Naive thymus-derived CD4-positive, alpha-beta T cell (primary cell): ENCODE results near the gene SLC22A13. TPM values are rescaled to one million over a fixed set of nuclear protein-coding genes. Genes with fewer than 3 reads are reported as not detected.

Experiments
- ATAC-seq: fragments of 150-1000 bp; cut with Tn5 transposase; 2 replicates; pipeline ENCODE4 v1.10.0; 2021; ENCODE audit warnings: mild to moderate bottlenecking, moderate library complexity
- CTCF ChIA-PET: fragments of 350-600 bp; sonication (Branson Sonifier 250); formaldehyde crosslinking; loops from one replicate; lab custom pipeline; 2021; ENCODE audit warnings: antibody characterized with exemption; lab: Charles Lee
- POLR2A ChIA-PET: fragments of 350-600 bp; sonication (Branson Sonifier 250); formaldehyde crosslinking; loops from one replicate; lab custom pipeline; 2021; ENCODE audit warnings: antibody characterized with exemption, inconsistent platforms; lab: Charles Lee
- DNase-seq, 9 donors: peaks; one replicate each; pipeline versions ENCODE4 v3.0.0 to v3.0.0-alpha.2; 2020 to 2022; ENCODE audit warnings: mixed read lengths in 1 of 9
- H3K27ac ChIP-seq: one replicate; pipeline ENCODE4 v1.7.0; 2013; ENCODE audit warnings: mild to moderate bottlenecking, low read depth, low read length, moderate library complexity
- H3K27me3 ChIP-seq, 2 donors: one replicate each; pipeline ENCODE4 v1.7.0; 2013; ENCODE audit warnings: low read length in 2 of 2, mild to moderate bottlenecking in 2 of 2, moderate library complexity in 2 of 2; ENCODE audit not compliant: control insufficient read depth in 2 of 2, insufficient read depth in 2 of 2
- H3K36me3 ChIP-seq, 3 experiments: 1 replicate in 2 of 3; 2 replicates in 1 of 3; pipeline ENCODE4 v1.7.0; 2013; ENCODE audit warnings: low read length in 3 of 3, mild to moderate bottlenecking in 3 of 3, moderate library complexity in 1 of 3; ENCODE audit not compliant: insufficient read depth in 3 of 3, control insufficient read depth in 2 of 3
- H3K4me1 ChIP-seq, 2 donors: one replicate each; pipeline ENCODE4 v1.7.0; 2013; ENCODE audit warnings: low read length in 2 of 2, mild to moderate bottlenecking in 2 of 2, moderate library complexity in 1 of 2; ENCODE audit not compliant: control insufficient read depth in 2 of 2, insufficient read depth in 2 of 2
- H3K4me3 ChIP-seq: 2 replicates; pipeline ENCODE4 v1.7.0; 2013; ENCODE audit warnings: mild to moderate bottlenecking, low read length
- H3K9me3 ChIP-seq, 3 experiments: 1 replicate in 2 of 3; 2 replicates in 1 of 3; pipeline ENCODE4 v1.7.0; 2013; ENCODE audit warnings: low read length in 3 of 3; ENCODE audit not compliant: control insufficient read depth in 2 of 3
- H3K27ac Mint-ChIP-seq, 9 donors: one replicate each; pipeline ENCODE4 v1.8.0; 2020 to 2022; ENCODE audit warnings: mixed read lengths in 9 of 9, mild to moderate bottlenecking in 8 of 9, moderate library complexity in 5 of 9, inconsistent platforms in 2 of 9
- H3K27me3 Mint-ChIP-seq, 5 donors: one replicate each; pipeline ENCODE4 v1.8.0; 2021 to 2022; ENCODE audit warnings: mixed read lengths in 5 of 5, mild to moderate bottlenecking in 1 of 5
- H3K36me3 Mint-ChIP-seq, 5 donors: one replicate each; pipeline ENCODE4 v1.8.0; 2020 to 2022; ENCODE audit warnings: mixed read lengths in 5 of 5, mild to moderate bottlenecking in 3 of 5, inconsistent platforms in 1 of 5
- H3K4me1 Mint-ChIP-seq, 7 donors: one replicate each; pipeline ENCODE4 v1.8.0; 2020 to 2022; ENCODE audit warnings: mixed read lengths in 7 of 7, mild to moderate bottlenecking in 3 of 7, inconsistent platforms in 1 of 7
- H3K4me3 Mint-ChIP-seq, 10 donors: one replicate each; pipeline ENCODE4 v1.8.0; 2020 to 2022; ENCODE audit warnings: mild to moderate bottlenecking in 10 of 10, mixed read lengths in 10 of 10, moderate library complexity in 6 of 10, inconsistent platforms in 2 of 10
- H3K9me3 Mint-ChIP-seq, 11 donors: one replicate each; pipeline ENCODE4 v1.8.0; 2020 to 2022; ENCODE audit warnings: mixed read lengths in 11 of 11, mild to moderate bottlenecking in 4 of 11, inconsistent platforms in 1 of 11, moderate library complexity in 1 of 11
- intact Hi-C, 2 donors: fragments of 100-400 bp; cut with micrococcal nuclease; formaldehyde crosslinking; loops; one replicate each; pipeline ENCODE4 v1.15.1; 2023
- polyA plus RNA-seq, 2 donors: library from polyadenylated mRNA; unstranded; fragments of 300-500 nt; fragmentation: Illumina TruSeq; gene quantifications; one replicate each; pipeline ENCODE4 v1.2.3, GENCODE V29; 2021
- total RNA-seq, 6 experiments: library from RNA in 5 of 6; stranded (reverse) in 5 of 6; gene quantifications; 1 replicate in 5 of 6; 2 replicates in 1 of 6; pipeline ENCODE4 v1.2.3 and lab custom pipeline; 2021 to 2026

Gene SLC22A13
- total and polyA plus RNA-seq, 7 experiments from 2014 or later, result 0.53 to 1.9 (median 0.62) TPM; not detected in 2

DNA sequence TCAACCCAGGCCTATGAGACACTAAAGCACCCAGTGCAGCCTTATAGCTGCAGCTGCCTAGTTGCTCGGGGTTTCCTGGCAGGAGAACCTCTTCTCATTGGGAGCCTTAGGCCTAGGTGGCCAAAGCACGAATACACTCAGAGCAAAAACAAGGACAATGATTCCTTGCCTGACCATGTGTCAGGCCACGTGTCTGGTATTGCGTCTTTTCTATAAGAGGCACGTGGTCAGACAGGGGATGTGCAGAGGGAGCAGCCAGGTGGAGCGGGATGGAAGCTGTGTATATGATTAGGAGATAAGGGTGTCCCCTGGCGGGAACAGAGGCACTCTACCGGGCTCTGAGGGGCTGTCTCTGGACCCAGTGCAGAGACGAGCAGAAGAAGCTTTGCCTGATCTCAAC lies 42.8 kb downstream of the SLC22A13 start:
- CTCF ChIA-PET, result no interaction called here
- H3K9me3 ChIP-seq, result no peaks in the 10 kb centered on the region
- no peaks in the 10 kb centered on the region for H3K27me3 ChIP-seq
- Mint-ChIP-seq H3K9me3 (peaks cover 0 to 10% (median 4%) of the 10 kb centered on the region in 11 donors), H3K27ac (no peak overlapping the region), H3K4me3 (no peak overlapping the region), H3K27me3 (peaks cover 5 to 22% (median 11%) of the 10 kb centered on the region in 5 donors), H3K36me3 (peaks cover 0 to 10% (median 4%) of the 10 kb centered on the region in 5 donors), H3K4me1 (no peaks in the 10 kb centered on the region)
- no peaks in the 10 kb centered on the region for H3K4me1 ChIP-seq
- DNase-seq (no peak), ATAC-seq (no peak)
- intact Hi-C loops, result no loop called here
- H3K4me3 ChIP-seq, result no peak overlapping the region
- POLR2A ChIA-PET, result no interaction called here
- no peaks in the 10 kb centered on the region for H3K36me3 ChIP-seq
- no peak overlapping the region for H3K27ac ChIP-seq

GRCh38 chr3:38311476-38311875 lies 45.9 kb downstream of the SLC22A13 start:
- no peak overlapping the region for H3K4me3 ChIP-seq
- CTCF ChIA-PET, result no interaction called here
- no peak overlapping the region for H3K27ac Mint-ChIP-seq
- H3K9me3 Mint-ChIP-seq, result peaks cover 0 to 2% (median 0%) of the 10 kb centered on the region in 11 donors
- peak; percentile 51 for ATAC-seq
- no peaks in the 10 kb centered on the region for H3K27me3 ChIP-seq
- H3K4me1 ChIP-seq, result no peaks in the 10 kb centered on the region
- H3K36me3 ChIP-seq, result no peaks in the 10 kb centered on the region
- intact Hi-C loops, result no loop called here
- DNase-seq, result no peak
- no peaks in the 10 kb centered on the region for H3K4me1 Mint-ChIP-seq
- H3K36me3 Mint-ChIP-seq, result no peaks in the 10 kb centered on the region
- no peak overlapping the region for H3K27ac ChIP-seq
- POLR2A ChIA-PET, result no interaction called here
- peaks cover 0 to 14% (median 7%) of the 10 kb centered on the region in 5 donors for H3K27me3 Mint-ChIP-seq
- H3K4me3 Mint-ChIP-seq, result no peak overlapping the region
- no peaks in the 10 kb centered on the region for H3K9me3 ChIP-seq

DNA sequence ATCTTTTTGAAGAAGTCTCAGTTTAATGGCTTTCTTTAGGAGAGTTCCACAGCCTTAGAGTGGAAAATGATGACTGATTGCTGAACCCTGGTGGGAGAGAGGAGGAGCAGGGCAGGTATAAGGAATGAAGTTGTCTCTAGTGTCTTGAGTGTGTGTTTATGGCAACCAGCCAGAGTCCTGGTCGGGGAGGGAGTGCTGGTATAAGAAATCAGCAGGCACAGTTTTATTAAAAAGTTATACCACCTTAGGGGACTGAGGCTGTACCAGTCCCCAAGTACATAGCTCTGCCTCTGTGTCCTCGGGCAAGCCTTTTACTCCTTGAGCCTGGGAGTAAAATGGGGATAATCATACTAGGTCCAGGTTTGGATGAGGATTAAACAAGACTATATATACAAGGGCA lies 46.3 kb downstream of the SLC22A13 start:
- CTCF ChIA-PET, result no interaction called here
- no peaks in the 10 kb centered on the region for H3K9me3 ChIP-seq
- ATAC-seq (no peak), DNase-seq (no peak)
- H3K9me3 Mint-ChIP-seq, result peaks cover 0 to 2% (median 0%) of the 10 kb centered on the region in 11 donors
- H3K4me3 Mint-ChIP-seq, result no peak overlapping the region
- H3K27me3 ChIP-seq, result no peaks in the 10 kb centered on the region
- no peaks in the 10 kb centered on the region for H3K36me3 ChIP-seq
- no peaks in the 10 kb centered on the region for H3K4me1 ChIP-seq
- POLR2A ChIA-PET, result no interaction called here
- H3K27ac ChIP-seq, result no peak overlapping the region
- H3K27me3 Mint-ChIP-seq, result peaks cover 0 to 14% (median 7%) of the 10 kb centered on the region in 5 donors
- H3K27ac Mint-ChIP-seq, result no peak overlapping the region
- peaks cover 0 to 2% (median 0%) of the 10 kb centered on the region in 7 donors for H3K4me1 Mint-ChIP-seq
- H3K4me3 ChIP-seq, result no peak overlapping the region
- no peaks in the 10 kb centered on the region for H3K36me3 Mint-ChIP-seq
- intact Hi-C loops, result no loop called here

- Histone ChIP-seq H3K27me3 (no peaks in the 10 kb centered on the region), H3K27ac (no peak overlapping the region), H3K4me3 (no peak overlapping the region), H3K36me3 (no peaks in the 10 kb centered on the region), H3K4me1 (no peaks in the 10 kb centered on the region), H3K9me3 (no peaks in the 10 kb centered on the region)
- CTCF ChIA-PET, result no interaction called here
- intact Hi-C loops, result no loop called here
- H3K27ac Mint-ChIP-seq, result no peak overlapping the region
- H3K4me1 Mint-ChIP-seq, result peaks cover 0 to 2% (median 0%) of the 10 kb centered on the region in 7 donors
- no peak overlapping the region for H3K4me3 Mint-ChIP-seq
- ATAC-seq, result no peak
- no peaks in the 10 kb centered on the region for H3K36me3 Mint-ChIP-seq
- POLR2A ChIA-PET, result no interaction called here
- H3K27me3 Mint-ChIP-seq, result peaks cover 0 to 14% (median 7%) of the 10 kb centered on the region in 5 donors
- DNase-seq, result no peak
- peaks cover 0 to 2% (median 0%) of the 10 kb centered on the region in 11 donors for H3K9me3 Mint-ChIP-seq
These were observed 46.7 kb downstream of the SLC22A13 start for GRCh38 chr3:38312356-38312755.

DNA sequence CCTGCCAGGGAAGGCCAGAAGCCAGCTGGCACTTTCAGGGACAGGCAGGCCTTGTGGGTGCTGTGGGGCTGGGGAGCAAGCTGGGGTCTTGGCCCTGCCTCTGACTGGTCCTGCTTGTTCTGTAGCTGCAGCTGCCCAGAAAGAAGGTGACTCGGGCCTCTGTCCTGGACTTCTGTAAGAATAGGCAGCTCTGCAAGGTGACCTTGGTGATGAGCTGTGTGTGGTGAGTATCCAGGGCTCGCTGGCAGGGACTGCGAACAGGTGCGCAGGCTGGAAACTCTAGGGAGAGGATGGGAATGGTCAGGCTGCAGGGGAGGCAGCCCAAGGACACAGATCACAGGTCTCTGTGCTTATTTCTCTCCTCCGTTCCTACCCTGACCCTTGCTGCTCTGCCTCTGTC lies 47.7 kb downstream of the SLC22A13 start:
- peaks cover 0 to 2% (median 0%) of the 10 kb centered on the region in 7 donors for H3K4me1 Mint-ChIP-seq
- intact Hi-C loops, result no loop called here
- H3K9me3 Mint-ChIP-seq, result peaks cover 0 to 2% (median 0%) of the 10 kb centered on the region in 11 donors
- Histone ChIP-seq H3K4me3 (no peak overlapping the region), H3K4me1 (no peaks in the 10 kb centered on the region), H3K27ac (no peak overlapping the region), H3K9me3 (no peaks in the 10 kb centered on the region), H3K36me3 (no peaks in the 10 kb centered on the region), H3K27me3 (no peaks in the 10 kb centered on the region)
- CTCF ChIA-PET, result no interaction called here
- H3K36me3 Mint-ChIP-seq, result no peaks in the 10 kb centered on the region
- DNase-seq, result no peak
- no peak for ATAC-seq
- POLR2A ChIA-PET, result no interaction called here
- H3K27ac Mint-ChIP-seq, result no peak overlapping the region
- H3K27me3 Mint-ChIP-seq, result peaks cover 0 to 14% (median 7%) of the 10 kb centered on the region in 5 donors
- no peak overlapping the region for H3K4me3 Mint-ChIP-seq

DNA sequence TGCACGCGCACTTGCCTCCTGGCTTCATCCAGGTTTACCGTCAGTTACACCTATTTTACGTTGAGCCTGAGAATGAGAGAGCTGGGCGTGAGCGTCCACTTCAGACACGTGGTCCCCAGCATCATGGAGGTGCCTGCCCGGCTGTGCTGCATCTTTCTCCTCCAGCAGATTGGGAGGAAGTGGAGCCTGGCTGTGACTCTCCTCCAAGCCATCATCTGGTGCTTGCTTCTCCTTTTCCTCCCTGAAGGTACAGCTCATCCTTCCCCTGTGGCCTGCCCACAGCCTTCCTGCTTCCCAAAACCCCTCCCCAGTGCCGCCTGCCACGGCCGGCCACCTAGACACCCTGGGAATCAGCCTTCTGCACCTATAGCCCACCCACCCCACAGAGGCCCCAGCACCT lies 48.1 kb downstream of the SLC22A13 start:
- Mint-ChIP-seq H3K4me3 (no peak overlapping the region), H3K27me3 (peaks cover 0 to 14% (median 7%) of the 10 kb centered on the region in 5 donors), H3K27ac (no peak overlapping the region), H3K9me3 (peaks cover 0 to 2% (median 0%) of the 10 kb centered on the region in 11 donors), H3K4me1 (peaks cover 0 to 2% (median 0%) of the 10 kb centered on the region in 7 donors), H3K36me3 (no peaks in the 10 kb centered on the region)
- DNase-seq (no peak), ATAC-seq (peak; percentile 41)
- no peaks in the 10 kb centered on the region for H3K9me3 ChIP-seq
- CTCF ChIA-PET, result no interaction called here
- no peak overlapping the region for H3K27ac ChIP-seq
- POLR2A ChIA-PET, result no interaction called here
- H3K27me3 ChIP-seq, result no peaks in the 10 kb centered on the region
- H3K4me1 ChIP-seq, result no peaks in the 10 kb centered on the region
- intact Hi-C loops, result no loop called here
- H3K36me3 ChIP-seq, result no peaks in the 10 kb centered on the region
- H3K4me3 ChIP-seq, result no peak overlapping the region

DNA sequence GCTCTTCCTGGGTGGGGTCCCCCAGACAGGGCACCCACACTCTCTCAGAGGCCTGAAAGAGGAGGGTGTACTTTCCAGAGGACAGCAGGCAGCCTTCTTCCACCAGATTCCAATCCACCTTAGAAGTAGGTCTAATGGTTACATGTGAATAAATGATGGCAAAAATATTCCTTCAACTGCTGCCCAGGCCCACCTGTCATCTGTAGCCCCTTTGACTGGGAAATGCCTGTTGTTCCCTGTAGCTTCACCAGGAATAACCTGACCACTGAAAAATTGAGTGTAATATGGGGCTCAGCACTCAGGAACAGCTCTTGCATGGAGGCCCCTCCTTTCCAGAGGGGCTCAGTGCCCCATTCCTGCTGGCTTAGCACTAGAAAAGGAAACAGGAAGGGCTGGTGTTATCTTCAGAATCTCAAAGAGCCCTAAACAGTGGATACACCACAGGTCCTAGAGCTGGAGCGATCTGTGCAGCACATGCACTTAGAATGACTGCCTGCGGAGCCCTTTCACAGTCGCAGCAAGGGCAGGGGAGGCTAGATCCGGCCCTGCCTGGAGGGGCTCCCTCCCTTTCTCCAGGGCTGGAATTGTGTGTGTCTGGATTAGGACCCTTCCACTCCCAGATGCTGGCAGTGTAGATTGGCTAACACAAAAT lies 48.6 kb downstream of the SLC22A13 start:
- Mint-ChIP-seq H3K4me3 (no peak overlapping the region), H3K4me1 (peaks cover 0 to 2% (median 0%) of the 10 kb centered on the region in 7 donors), H3K9me3 (peaks cover 0 to 2% (median 0%) of the 10 kb centered on the region in 11 donors), H3K27me3 (peaks cover 0 to 11% (median 5%) of the 10 kb centered on the region in 5 donors), H3K27ac (no peak overlapping the region), H3K36me3 (no peaks in the 10 kb centered on the region)
- POLR2A ChIA-PET, result no interaction called here
- Histone ChIP-seq H3K27me3 (no peaks in the 10 kb centered on the region), H3K4me1 (no peaks in the 10 kb centered on the region), H3K4me3 (no peak overlapping the region), H3K27ac (no peak overlapping the region), H3K36me3 (no peaks in the 10 kb centered on the region), H3K9me3 (no peaks in the 10 kb centered on the region)
- CTCF ChIA-PET, result no interaction called here
- intact Hi-C loops, result no loop called here
- no peak for DNase-seq
- ATAC-seq, result no peak
